Measurements from ENCODE around the gene TMEM182.

TMEM182 gene

GRCh38 chr2:102768253-102768652, 6.4 kb downstream of the TMEM182 start:
- no peak for DNase-seq

GRCh38 chr2:102768892-102769291, 7.1 kb downstream of the TMEM182 start:
- DNase-seq, result no peak

GRCh38 chr2:102770506-102770905, 8.7 kb downstream of the TMEM182 start:
- peak; percentile 74 for DNase-seq

- DNase-seq, result peak; percentile 10
Observed at GRCh38 chr2:102771114-102771513, 9.3 kb downstream of the TMEM182 start.

GRCh38 chr2:102772659-102773058, 10.8 kb downstream of the TMEM182 start:
- no peak for DNase-seq

GRCh38 chr2:102773149-102773705, 11.4 kb downstream of the TMEM182 start:
- no peak for DNase-seq

GRCh38 chr2:102778260-102778659, 16.4 kb downstream of the TMEM182 start:
- DNase-seq, result no peak

- DNase-seq, result no peak
Observed at GRCh38 chr2:102780467-102780866, 18.6 kb downstream of the TMEM182 start.

GRCh38 chr2:102782187-102782586, 20.4 kb downstream of the TMEM182 start:
- DNase-seq, result no peak

GRCh38 chr2:102782933-102783332, 21.1 kb downstream of the TMEM182 start:
- DNase-seq, result no peak

- no peak for DNase-seq
Observed at GRCh38 chr2:102783506-102784183, 21.8 kb downstream of the TMEM182 start.

GRCh38 chr2:102784940-102785339, 23.1 kb downstream of the TMEM182 start:
- DNase-seq, result no peak

- DNase-seq, result no peak
Observed at GRCh38 chr2:102788216-102788884, 26.5 kb downstream of the TMEM182 start.

GRCh38 chr2:102788885-102789260, 27.0 kb downstream of the TMEM182 start:
- DNase-seq, result no peak

GRCh38 chr2:102789349-102790090, 27.7 kb downstream of the TMEM182 start:
- DNase-seq, result no peak

- DNase-seq, result no peak
Observed at GRCh38 chr2:102790091-102790455, 28.2 kb downstream of the TMEM182 start.

- no peak for DNase-seq
Observed at GRCh38 chr2:102792568-102793208, 30.9 kb downstream of the TMEM182 start.

- DNase-seq, result no peak
Observed at GRCh38 chr2:102795641-102796040, 33.8 kb downstream of the TMEM182 start.

GRCh38 chr2:102796337-102796736, 34.5 kb downstream of the TMEM182 start:
- no peak for DNase-seq

- DNase-seq, result no peak
Observed at GRCh38 chr2:102797486-102797885, 35.7 kb downstream of the TMEM182 start.

GRCh38 chr2:102798181-102798580, 36.4 kb downstream of the TMEM182 start:
- DNase-seq, result no peak

- DNase-seq, result peak; percentile 9
Observed at GRCh38 chr2:102801098-102801718, 39.4 kb downstream of the TMEM182 start.
